AG04450 (cell line): ENCODE data around the gene TAMM41. TPM values are rescaled to one million over a fixed set of nuclear protein-coding genes. Genes with fewer than 3 reads are reported as not detected.

Experiments
- CTCF ChIA-PET: fragments of 300-600, 350-600 bp; formaldehyde crosslinking; extraction: SDS; loops from one replicate; lab custom pipeline; 2022; ENCODE audit warnings: antibody characterized with exemption, inconsistent platforms; lab: Charles Lee
- POLR2A ChIA-PET: fragments of 350-600 bp; formaldehyde crosslinking; extraction: SDS; loops from one replicate; lab custom pipeline; 2021; ENCODE audit warnings: antibody characterized with exemption, inconsistent platforms; lab: Yijun Ruan, JAX
- DNase-seq: peaks from one replicate; pipeline ENCODE4 v3.0.0-alpha.2; 2011; ENCODE audit warnings: low read depth, low spot score
- H3K27ac ChIP-seq: one replicate; pipeline ENCODE4 v1.5.1; 2012; ENCODE audit warnings: low read depth, low read length, control low read depth
- H3K27me3 ChIP-seq: one replicate; pipeline ENCODE4 v1.6.0; 2012; ENCODE audit warnings: low read length; ENCODE audit not compliant: control insufficient read depth, insufficient read depth
- H3K4me3 ChIP-seq: 2 replicates; pipeline ENCODE4 v1.5.1; 2011; ENCODE audit warnings: mild to moderate bottlenecking, low read depth, low read length, control low read depth
- H3K9me3 ChIP-seq: 2 replicates; pipeline ENCODE4 v1.5.1; 2012; ENCODE audit warnings: low read length; ENCODE audit not compliant: control insufficient read depth, insufficient read depth
- polyA plus RNA-seq: library from polyadenylated mRNA; depleted of rRNA; stranded (reverse); fragments of >200 nt; gene quantifications from 2 replicates; pipeline ENCODE4 v1.2.3, GENCODE V29; 2011
- TF ChIP-seq, protein P1 (sequence below): IDR thresholded peaks from 2 replicates; pipeline ENCODE4 v1.5.1; 2011; ENCODE audit warnings: low read depth, low read length, control low read depth, inconsistent platforms

Gene TAMM41
- polyA plus RNA-seq, 1 experiment = 12.7 TPM

DNA sequence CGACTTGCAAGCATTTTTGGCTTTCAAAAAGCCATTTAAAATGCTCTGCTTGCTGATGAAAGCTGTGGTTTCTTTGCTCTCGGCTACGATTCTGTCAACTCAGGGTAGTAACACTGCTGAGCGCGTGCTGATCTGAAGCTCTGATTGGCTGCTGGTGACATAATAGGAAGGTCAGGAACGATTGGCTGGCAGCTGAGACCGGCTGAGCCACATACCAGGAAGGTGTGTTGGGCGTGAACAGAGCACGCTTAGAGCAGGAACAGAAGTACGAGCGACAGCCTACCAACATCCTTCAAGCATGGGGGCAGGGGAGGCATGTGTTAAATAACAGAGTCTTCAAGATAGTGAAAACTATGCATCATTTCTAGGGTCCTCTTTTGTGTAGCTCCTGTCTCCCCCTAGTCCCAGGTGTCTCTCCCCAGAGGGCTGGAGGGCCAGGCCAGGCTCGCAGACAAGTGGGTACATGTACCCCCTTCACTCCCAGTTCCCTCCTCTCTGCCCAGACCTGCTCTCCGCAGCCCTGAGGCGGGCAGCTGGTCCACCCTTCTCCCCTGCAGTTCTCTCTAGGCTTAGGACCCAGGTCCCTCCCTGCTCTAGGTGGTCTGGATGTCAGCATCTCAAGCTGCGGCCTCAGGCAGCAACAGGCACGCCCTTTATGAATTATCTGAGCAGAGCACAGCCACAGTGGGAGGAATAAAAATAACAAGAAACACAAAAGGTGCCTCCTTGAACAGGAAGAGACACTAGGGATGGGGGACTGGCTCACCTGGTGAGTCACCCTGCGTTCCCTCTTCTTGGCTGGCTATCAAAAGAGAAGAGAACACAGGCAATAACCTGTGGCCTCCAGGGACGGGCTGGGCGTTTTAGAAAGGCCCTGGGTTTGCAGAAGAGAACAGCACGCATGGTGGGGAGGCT is 76.0 kb downstream of the TAMM41 start:
- Histone ChIP-seq H3K9me3 (no peaks in the 10 kb centered on the region), H3K27me3 (peaks cover 8% of the 10 kb centered on the region), H3K4me3 (peak overlapping the region; percentile 17), H3K27ac (no peak overlapping the region)
- TF ChIP-seq, protein P1, sequence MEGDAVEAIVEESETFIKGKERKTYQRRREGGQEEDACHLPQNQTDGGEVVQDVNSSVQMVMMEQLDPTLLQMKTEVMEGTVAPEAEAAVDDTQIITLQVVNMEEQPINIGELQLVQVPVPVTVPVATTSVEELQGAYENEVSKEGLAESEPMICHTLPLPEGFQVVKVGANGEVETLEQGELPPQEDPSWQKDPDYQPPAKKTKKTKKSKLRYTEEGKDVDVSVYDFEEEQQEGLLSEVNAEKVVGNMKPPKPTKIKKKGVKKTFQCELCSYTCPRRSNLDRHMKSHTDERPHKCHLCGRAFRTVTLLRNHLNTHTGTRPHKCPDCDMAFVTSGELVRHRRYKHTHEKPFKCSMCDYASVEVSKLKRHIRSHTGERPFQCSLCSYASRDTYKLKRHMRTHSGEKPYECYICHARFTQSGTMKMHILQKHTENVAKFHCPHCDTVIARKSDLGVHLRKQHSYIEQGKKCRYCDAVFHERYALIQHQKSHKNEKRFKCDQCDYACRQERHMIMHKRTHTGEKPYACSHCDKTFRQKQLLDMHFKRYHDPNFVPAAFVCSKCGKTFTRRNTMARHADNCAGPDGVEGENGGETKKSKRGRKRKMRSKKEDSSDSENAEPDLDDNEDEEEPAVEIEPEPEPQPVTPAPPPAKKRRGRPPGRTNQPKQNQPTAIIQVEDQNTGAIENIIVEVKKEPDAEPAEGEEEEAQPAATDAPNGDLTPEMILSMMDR = no peak
- ChIA-PET CTCF (interaction anchor here (0.5 to 1.8 kb wide), 2 partner anchors 33 to 65 kb away, joined by 3 to 6 read pairs; no protein-coding TSS in a partner anchor), POLR2A (interaction anchor here (0.5 kb wide), 1 partner anchor 83 kb away, joined by 3 read pairs; no protein-coding TSS in a partner anchor)
- DNase-seq = peak; percentile 68

DNA sequence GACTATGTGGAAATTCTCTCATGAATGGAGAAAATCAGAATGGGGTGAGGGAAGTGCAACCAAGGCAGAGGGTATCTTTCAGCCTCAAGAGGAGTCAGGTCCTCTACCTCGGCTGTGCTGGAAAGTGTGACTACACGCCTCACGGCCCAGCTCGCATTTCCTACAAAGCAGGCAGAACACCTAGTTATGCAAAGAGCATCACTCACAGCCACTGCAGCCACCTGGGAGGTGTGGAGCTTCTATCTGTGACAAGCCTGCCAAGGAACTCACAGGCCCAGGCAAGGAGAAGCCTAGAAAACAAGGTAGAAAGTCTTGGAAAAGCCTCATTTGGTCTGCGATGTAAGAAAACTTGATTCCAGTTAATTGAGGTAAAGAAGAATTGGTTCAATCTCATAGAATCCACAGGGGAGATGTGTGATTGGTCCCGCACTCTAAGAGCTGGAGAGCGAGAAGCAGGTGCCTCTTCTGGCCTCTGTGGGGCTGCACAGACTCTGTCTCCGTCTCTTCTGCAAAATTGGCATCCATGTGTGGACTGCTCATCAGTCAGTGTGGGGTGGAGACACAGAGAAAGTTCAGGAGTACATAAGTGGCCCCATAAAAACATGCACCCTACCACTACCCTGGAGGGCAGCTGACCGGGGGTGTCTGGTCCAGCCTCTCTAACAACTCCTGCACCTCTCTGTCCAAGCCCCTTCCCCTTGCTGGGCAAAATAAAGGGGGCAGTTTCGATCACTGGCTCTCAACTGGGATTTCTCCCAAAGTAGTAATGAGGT is 76.8 kb downstream of the TAMM41 start:
- H3K9me3 ChIP-seq = no peaks in the 10 kb centered on the region
- POLR2A ChIA-PET = interaction anchor here (0.5 kb wide), 1 partner anchor 82 kb away, joined by 3 read pairs; no protein-coding TSS in a partner anchor
- peaks cover 8% of the 10 kb centered on the region for H3K27me3 ChIP-seq
- peak overlapping the region; percentile 17; the same call in 1 of the 2 replicates for H3K4me3 ChIP-seq
- H3K27ac ChIP-seq = no peak overlapping the region
- no peak for DNase-seq
- CTCF ChIA-PET = interaction anchor here (0.5 to 1.8 kb wide), 2 partner anchors 34 to 66 kb away, joined by 3 to 6 read pairs; no protein-coding TSS in a partner anchor
- TF ChIP-seq, protein P1 = no peak

DNA sequence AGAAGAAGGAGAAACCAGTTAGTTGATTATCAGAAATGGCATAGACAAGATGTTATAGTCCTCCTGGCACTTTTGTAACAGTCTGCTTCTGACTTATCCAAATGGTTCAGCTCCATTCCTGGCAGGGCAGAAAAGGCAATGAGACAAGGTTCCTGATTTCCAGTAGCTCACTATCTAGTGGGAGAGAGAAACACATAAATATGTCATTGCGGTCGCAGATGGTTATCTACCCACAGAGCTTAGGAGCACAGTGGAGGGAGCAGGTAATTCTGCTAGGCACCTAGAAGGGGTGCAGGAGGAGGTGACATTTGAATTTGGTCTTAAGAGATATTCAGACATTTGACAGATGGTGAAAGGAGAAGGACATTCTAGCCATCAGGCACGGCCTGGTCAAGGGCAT is 78.1 kb downstream of the TAMM41 start:
- CTCF ChIA-PET = no interaction called here
- H3K27ac ChIP-seq = no peak overlapping the region
- POLR2A ChIA-PET = no interaction called here
- TF ChIP-seq, protein P1 = no peak
- H3K9me3 ChIP-seq = no peaks in the 10 kb centered on the region
- H3K27me3 ChIP-seq = peaks cover 10% of the 10 kb centered on the region
- no peak for DNase-seq
- no peak overlapping the region for H3K4me3 ChIP-seq

DNA sequence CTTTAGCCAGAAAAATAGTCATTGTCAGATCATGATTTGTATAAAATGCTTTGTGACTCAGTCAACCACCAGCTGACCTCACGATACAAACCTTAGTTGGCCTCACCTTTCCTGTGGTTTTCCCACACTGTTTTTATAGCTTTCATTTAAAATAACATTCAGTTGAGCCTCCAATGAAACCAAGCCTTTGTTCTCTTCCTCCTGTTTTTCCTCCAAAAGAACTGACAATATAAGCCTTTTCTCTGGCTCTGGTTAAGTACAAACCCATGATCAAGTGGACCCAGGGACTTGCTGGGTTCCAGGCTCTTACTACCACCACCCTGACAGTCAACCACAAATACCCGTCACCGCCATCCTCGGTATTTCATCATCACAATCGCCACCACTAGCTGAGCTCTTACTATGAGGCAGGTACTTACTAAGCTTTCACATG is 81.7 kb downstream of the TAMM41 start:
- no peak overlapping the region for H3K27ac ChIP-seq
- peaks cover 14% of the 10 kb centered on the region for H3K27me3 ChIP-seq
- peak; percentile 39 for DNase-seq
- TF ChIP-seq, protein P1 = no peak
- ChIA-PET POLR2A (no interaction called here), CTCF (interaction anchor here (0.8 to 1.7 kb wide), 5 partner anchors 9 to 386 kb away, joined by 3 to 12 read pairs (median 3); no protein-coding TSS in a partner anchor)
- no peaks in the 10 kb centered on the region for H3K9me3 ChIP-seq
- H3K4me3 ChIP-seq = no peak overlapping the region
